GM18498 (cell line): ENCODE measurements around the gene RPL27A.

ENCODE experiments used
- ATAC-seq: cut with Tn5 transposase; IDR thresholded peaks from one replicate; pipeline ENCODE4 v1.9.1; 2021; ENCODE audit warnings: mild to moderate bottlenecking, moderate library complexity; ENCODE audit not compliant: unreplicated experiment

The RPL27A gene

GRCh38 chr11:8720352-8720751, 37.8 kb downstream of the RPL27A start:
- no peak for ATAC-seq

GRCh38 chr11:8720868-8721608, 38.4 kb downstream of the RPL27A start:
- ATAC-seq, result no peak

GRCh38 chr11:8721609-8722500, 39.3 kb downstream of the RPL27A start:
- ATAC-seq, result no peak

- ATAC-seq, result no peak
Observed at GRCh38 chr11:8722809-8723208, 40.2 kb downstream of the RPL27A start.

GRCh38 chr11:8723711-8724110, 41.1 kb downstream of the RPL27A start:
- no peak for ATAC-seq

- no peak for ATAC-seq
Observed at GRCh38 chr11:8724682-8725081, 42.1 kb downstream of the RPL27A start.

- no peak for ATAC-seq
Observed at GRCh38 chr11:8726395-8726794, 43.8 kb downstream of the RPL27A start.

GRCh38 chr11:8728563-8728962, 46.0 kb downstream of the RPL27A start:
- ATAC-seq, result no peak

GRCh38 chr11:8729067-8729466, 46.5 kb downstream of the RPL27A start:
- no peak for ATAC-seq

GRCh38 chr11:8729837-8730696, 47.5 kb downstream of the RPL27A start:
- ATAC-seq, result no peak

- ATAC-seq, result no peak
Observed at GRCh38 chr11:8730697-8731020, 48.1 kb downstream of the RPL27A start.

GRCh38 chr11:8731647-8732323, 49.2 kb downstream of the RPL27A start:
- peak; percentile 15 for ATAC-seq

GRCh38 chr11:8732324-8732670, 49.7 kb downstream of the RPL27A start:
- peak; percentile 92 for ATAC-seq

GRCh38 chr11:8732748-8733241, 50.2 kb downstream of the RPL27A start:
- ATAC-seq, result no peak

GRCh38 chr11:8733852-8734251, 51.3 kb downstream of the RPL27A start:
- no peak for ATAC-seq

GRCh38 chr11:8735094-8735493, 52.5 kb downstream of the RPL27A start:
- no peak for ATAC-seq

GRCh38 chr11:8739309-8739793, 56.8 kb downstream of the RPL27A start:
- ATAC-seq, result no peak
